Astrocyte (in vitro differentiated cells and primary cell): ENCODE data around the gene MYO19. TPM values are rescaled to one million over a fixed set of nuclear protein-coding genes. Genes with fewer than 3 reads are reported as not detected.
A peak's percentile ranks its signal among the peaks of the same experiment; 100 is the strongest.

Experiments used
- DNase-seq: peaks from one replicate; pipeline ENCODE4 v3.0.0-alpha.2; 2010; ENCODE audit warnings: low read depth
- FAIRE-seq: peaks from 2 replicates; lab custom pipeline; 2011; peaks lifted over from hg19 to GRCh38; lab: Jason Lieb, UNC
- H2AFZ ChIP-seq: 2 replicates; pipeline ENCODE4 v1.6.0; 2012; ENCODE audit warnings: low read depth, low read length, inconsistent platforms
- H3K27ac ChIP-seq: 2 replicates; pipeline ENCODE4 v1.5.1; 2011; ENCODE audit warnings: low read depth, low read length, inconsistent platforms
- H3K27me3 ChIP-seq: 2 replicates; pipeline ENCODE4 v1.6.0; 2011; ENCODE audit warnings: low read length, inconsistent platforms; ENCODE audit not compliant: insufficient read depth
- H3K36me3 ChIP-seq: 2 replicates; pipeline ENCODE4 v1.5.1; 2011; ENCODE audit warnings: low read length, inconsistent platforms; ENCODE audit not compliant: insufficient read depth
- H3K4me1 ChIP-seq: 2 replicates; pipeline ENCODE4 v1.5.1; 2011; ENCODE audit warnings: low read length, inconsistent platforms; ENCODE audit not compliant: insufficient read depth
- H3K4me2 ChIP-seq: 2 replicates; pipeline ENCODE4 v1.6.0; 2012; ENCODE audit warnings: low read length, inconsistent platforms
- H3K4me3 ChIP-seq: 2 replicates; pipeline ENCODE4 v1.5.1; 2011; ENCODE audit warnings: low read depth, mild to moderate bottlenecking, low read length, inconsistent platforms; ENCODE audit not compliant: insufficient read depth
- H3K79me2 ChIP-seq: 2 replicates; pipeline ENCODE4 v1.6.0; 2012; ENCODE audit warnings: mild to moderate bottlenecking, low read length, inconsistent platforms; ENCODE audit not compliant: insufficient read depth
- H3K9ac ChIP-seq: 2 replicates; pipeline ENCODE4 v1.6.0; 2012; ENCODE audit warnings: mild to moderate bottlenecking, low read length, inconsistent platforms
- H3K9me3 ChIP-seq: 2 replicates; pipeline ENCODE4 v1.5.1; 2012; ENCODE audit warnings: low read depth, mild to moderate bottlenecking, low read length, inconsistent platforms; ENCODE audit not compliant: insufficient read depth
- H4K20me1 ChIP-seq: 2 replicates; pipeline ENCODE4 v1.6.0; 2012; ENCODE audit warnings: low read length, inconsistent platforms; ENCODE audit not compliant: insufficient read depth
- H3K27ac Mint-ChIP-seq: one replicate; pipeline ENCODE4 v1.8.0; 2021; ENCODE audit warnings: mild to moderate bottlenecking, mixed read lengths; ENCODE audit not compliant: unreplicated experiment
- H3K27me3 Mint-ChIP-seq: one replicate; pipeline ENCODE4 v1.8.0; 2021; ENCODE audit warnings: low read depth, mixed read lengths; ENCODE audit not compliant: unreplicated experiment
- H3K36me3 Mint-ChIP-seq: one replicate; pipeline ENCODE4 v1.8.0; 2021; ENCODE audit warnings: low read depth, mixed read lengths; ENCODE audit not compliant: unreplicated experiment
- H3K4me1 Mint-ChIP-seq: one replicate; pipeline ENCODE4 v1.8.0; 2021; ENCODE audit warnings: low read depth, mixed read lengths; ENCODE audit not compliant: unreplicated experiment
- H3K4me3 Mint-ChIP-seq: one replicate; pipeline ENCODE4 v1.8.0; 2021; ENCODE audit warnings: mild to moderate bottlenecking, moderate library complexity, mixed read lengths; ENCODE audit not compliant: unreplicated experiment
- H3K9me3 Mint-ChIP-seq: one replicate; pipeline ENCODE4 v1.8.0; 2021; ENCODE audit warnings: mild to moderate bottlenecking, mixed read lengths; ENCODE audit not compliant: unreplicated experiment
- CTCF ChIP-seq: IDR thresholded peaks from 2 replicates; pipeline ENCODE4 v1.5.1; 2011; ENCODE audit warnings: low read depth, mild to moderate bottlenecking, inconsistent platforms, low read length, moderate library complexity; ENCODE audit not compliant: insufficient read depth
- EZH2 ChIP-seq: IDR thresholded peaks from 2 replicates; pipeline ENCODE4 v1.6.1; 2012; ENCODE audit warnings: mild to moderate bottlenecking, low read length, inconsistent platforms; ENCODE audit not compliant: insufficient read depth
- total RNA-seq: library from RNA; stranded (reverse); gene quantifications from 2 replicates; pipeline ENCODE4 v1.2.1, GENCODE V29; 2021

Gene MYO19
- total RNA-seq, 1 donor from 2014 or later: 42.9 TPM

- peak overlapping the region; percentile 92 for H3K4me2 ChIP-seq
- FAIRE-seq: no peak
These were observed 11.1 kb upstream of the MYO19 start for GRCh38 chr17:36545465-36546417.

GRCh38 chr17:36545077-36545464 is 10.4 kb upstream of the MYO19 start:
- Histone ChIP-seq H3K4me3 (peak overlapping the region; percentile 90), H3K4me1 (peaks cover 9% of the 10 kb centered on the region), H3K9me3 (no peaks in the 10 kb centered on the region), H3K9ac (peak overlapping the region; percentile 99), H2AFZ (peak overlapping the region; percentile 88), H4K20me1 (peaks cover 44% of the 10 kb centered on the region), H3K79me2 (peaks cover 71% of the 10 kb centered on the region), H3K4me2 (peak overlapping the region; percentile 86), H3K27ac (peak overlapping the region; percentile 98), H3K27me3 (no peaks in the 10 kb centered on the region), H3K36me3 (no peaks in the 10 kb centered on the region)
- FAIRE-seq (no peak), DNase-seq (no peak)
- no peaks in the 10 kb centered on the region for H3K27me3 Mint-ChIP-seq
- H3K9me3 Mint-ChIP-seq: no peaks in the 10 kb centered on the region
- H3K36me3 Mint-ChIP-seq: peaks cover 5% of the 10 kb centered on the region
- peaks cover 13% of the 10 kb centered on the region for H3K4me1 Mint-ChIP-seq
- peak overlapping the region; percentile 85 for H3K27ac Mint-ChIP-seq
- no peak for TF ChIP-seq CTCF
- no peak for TF ChIP-seq EZH2
- H3K4me3 Mint-ChIP-seq: peak overlapping the region; percentile 93

More at GRCh38 chr17:36545465-36546417, 11.1 kb upstream of the MYO19 start:
- H3K27ac Mint-ChIP-seq: peak overlapping the region; percentile 94
- Histone ChIP-seq H3K9me3 (no peaks in the 10 kb centered on the region), H3K4me3 (peak overlapping the region; percentile 93), H3K27ac (peak overlapping the region; percentile 79), H3K36me3 (no peaks in the 10 kb centered on the region), H3K9ac (peak overlapping the region; percentile 95), H3K27me3 (no peaks in the 10 kb centered on the region), H3K4me1 (peaks cover 9% of the 10 kb centered on the region), H4K20me1 (peaks cover 50% of the 10 kb centered on the region), H3K79me2 (peaks cover 78% of the 10 kb centered on the region), H2AFZ (peak overlapping the region; percentile 63)
- H3K36me3 Mint-ChIP-seq: peaks cover 5% of the 10 kb centered on the region
- DNase-seq: peak; percentile 93
- no peaks in the 10 kb centered on the region for H3K9me3 Mint-ChIP-seq
- H3K4me1 Mint-ChIP-seq: peaks cover 16% of the 10 kb centered on the region
- peak overlapping the region; percentile 91 for H3K4me3 Mint-ChIP-seq
- no peaks in the 10 kb centered on the region for H3K27me3 Mint-ChIP-seq
- TF ChIP-seq CTCF (no peak), EZH2 (no peak)
